ENCODE measurements around the gene ADD2.

DNA sequence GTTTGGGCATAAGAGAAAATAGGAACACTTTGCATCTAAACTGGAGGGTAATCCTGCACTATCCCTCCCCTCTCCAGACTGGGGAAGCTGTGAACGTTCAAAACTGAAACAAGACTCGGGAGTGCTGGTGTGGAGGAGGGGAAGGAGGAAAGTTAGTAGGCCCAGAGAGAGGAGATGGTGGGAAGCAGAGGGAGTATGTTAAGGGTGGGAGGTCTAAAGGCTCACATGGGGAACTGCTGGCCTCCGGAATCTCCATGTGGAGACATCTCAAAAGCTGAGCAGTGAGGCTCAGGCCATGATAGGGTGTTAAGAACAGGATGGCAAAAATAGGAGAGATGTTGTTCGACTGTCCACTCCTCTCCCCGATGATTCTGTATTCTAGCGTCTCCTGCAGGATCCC, 47.9 kb downstream of the ADD2 start:
- no peak for TF ChIP-seq MAX (IDR thresholded peaks at IDR 0.05)
- TF ChIP-seq CTCF (IDR thresholded peaks at IDR 0.05; ENCODE audit: low read depth, low read length, missing input control) = no peak
- no peak for TF ChIP-seq REST (IDR thresholded peaks at IDR 0.05)
- no peak for TF ChIP-seq TAF1 (conservative IDR thresholded peaks at IDR 0.05)
- TF ChIP-seq YY1 (IDR thresholded peaks at IDR 0.05) = no peak

Data from liver (tissue), 3 donors.